Right renal cortex interstitium (tissue), 3 donors: ENCODE measurements around the gene TRIM2. TPM values are rescaled to one million over a fixed set of nuclear protein-coding genes. Genes with fewer than 3 reads are reported as not detected.

Experiments used
- DNase-seq, 3 donors: peaks; one replicate each; pipeline ENCODE4 v3.0.0-alpha.2; 2013; ENCODE audit warnings: low read depth in 3 of 3, low spot score in 2 of 3
- polyA plus RNA-seq, 3 donors: library from polyadenylated mRNA; unstranded; fragments of 120-200 nt; gene quantifications; one replicate each; pipeline ENCODE4 v1.2.1, GENCODE V29; 2013; ENCODE audit not compliant: insufficient read length in 3 of 3

Gene TRIM2
- polyA plus RNA-seq, 3 donors, result 76.5 to 80.1 (median 79.4) TPM

DNA sequence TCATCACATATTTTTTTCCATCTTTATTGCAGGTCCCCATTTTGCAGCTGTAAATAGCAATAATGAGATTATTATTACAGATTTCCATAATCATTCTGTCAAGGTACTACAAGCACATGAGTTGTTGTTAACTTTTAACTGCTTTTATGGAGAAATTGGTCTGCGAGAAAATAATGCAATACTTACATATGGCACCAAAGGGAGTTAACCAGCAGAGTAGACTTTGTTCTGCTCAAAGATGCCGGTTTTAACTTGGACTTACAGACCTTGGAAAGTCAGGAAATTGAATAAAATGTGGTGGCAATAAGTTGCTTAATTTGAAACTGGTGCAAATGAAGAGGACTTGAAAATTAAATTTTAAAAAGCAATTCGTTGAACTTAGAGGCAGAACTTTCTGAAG lies 119.8 kb downstream of the TRIM2 start:
- no peak for DNase-seq

DNA sequence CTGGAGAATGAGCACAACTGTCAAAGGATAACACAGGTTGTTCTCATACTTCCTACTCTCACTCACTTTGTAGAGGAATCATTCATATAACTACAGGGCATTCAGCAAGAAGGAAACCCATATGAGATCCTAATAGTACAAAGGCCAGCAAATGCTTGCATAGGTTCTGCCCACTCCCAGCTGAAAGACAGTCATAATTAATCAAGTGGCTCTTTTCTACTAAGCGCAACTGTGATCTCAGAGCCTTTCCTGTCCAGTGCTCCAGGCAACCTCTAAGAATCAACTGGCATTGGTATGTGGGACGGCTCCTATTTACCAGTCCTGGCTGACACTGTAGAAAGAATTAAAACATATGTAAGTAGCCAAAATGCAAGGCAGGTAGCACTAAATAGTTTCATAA lies 121.3 kb downstream of the TRIM2 start:
- DNase-seq, result no peak

DNA sequence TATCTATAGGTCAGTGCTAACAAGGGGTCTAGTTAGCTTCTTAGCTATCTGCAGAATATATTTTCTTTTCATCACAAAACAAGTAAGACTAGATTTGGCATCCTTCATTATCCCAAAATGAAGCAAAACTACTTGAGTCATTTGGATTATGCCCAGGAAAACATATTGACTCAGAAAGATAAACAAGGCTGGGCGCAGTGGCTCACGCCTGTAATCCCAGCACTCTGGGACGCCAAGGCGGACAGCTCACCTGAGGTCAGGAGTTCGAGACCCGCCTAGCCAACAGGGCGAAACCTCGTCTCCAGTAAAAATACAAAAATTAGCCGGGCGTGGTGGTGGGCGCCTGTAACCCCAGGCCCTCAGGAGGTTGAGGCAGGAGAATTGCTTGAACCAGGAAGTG lies 122.3 kb downstream of the TRIM2 start:
- DNase-seq, result no peak

DNA sequence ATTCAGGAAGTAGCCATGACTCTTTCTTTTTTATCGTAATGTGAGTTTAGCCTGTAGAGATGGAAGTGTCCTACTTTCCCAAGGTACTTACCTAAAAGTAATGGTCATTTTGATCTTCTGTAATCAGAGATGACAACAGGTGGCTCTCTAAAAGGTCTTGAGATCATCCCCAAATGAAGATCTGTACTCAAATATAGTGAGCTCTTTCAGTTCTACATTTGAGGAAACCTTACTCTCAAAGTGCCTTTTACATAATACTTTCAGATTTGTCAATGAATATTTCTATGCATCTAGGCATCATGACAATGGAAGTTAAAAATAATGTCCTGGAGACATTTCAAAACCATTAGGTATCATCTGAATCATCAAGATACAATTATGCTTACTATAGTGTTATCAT lies 123.0 kb downstream of the TRIM2 start:
- no peak for DNase-seq

DNA sequence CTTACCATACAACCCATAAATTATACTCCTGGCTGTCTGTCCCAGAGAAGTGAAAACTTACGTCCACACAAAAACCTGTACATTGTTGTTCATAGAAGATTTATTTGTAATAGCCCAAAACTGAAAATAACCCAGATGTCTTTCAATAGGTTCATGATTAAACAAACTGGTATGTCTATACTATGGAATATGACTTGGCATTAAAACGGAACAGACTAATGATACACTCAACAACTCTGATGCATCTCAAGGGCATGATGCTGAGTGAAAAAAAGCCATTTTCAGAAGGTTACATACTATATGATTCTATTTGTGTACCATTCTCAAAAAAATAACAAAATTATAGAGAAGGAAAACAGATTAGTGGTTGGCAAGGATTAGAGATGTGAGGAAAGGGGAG lies 128.7 kb downstream of the TRIM2 start:
- DNase-seq, result no peak

DNA sequence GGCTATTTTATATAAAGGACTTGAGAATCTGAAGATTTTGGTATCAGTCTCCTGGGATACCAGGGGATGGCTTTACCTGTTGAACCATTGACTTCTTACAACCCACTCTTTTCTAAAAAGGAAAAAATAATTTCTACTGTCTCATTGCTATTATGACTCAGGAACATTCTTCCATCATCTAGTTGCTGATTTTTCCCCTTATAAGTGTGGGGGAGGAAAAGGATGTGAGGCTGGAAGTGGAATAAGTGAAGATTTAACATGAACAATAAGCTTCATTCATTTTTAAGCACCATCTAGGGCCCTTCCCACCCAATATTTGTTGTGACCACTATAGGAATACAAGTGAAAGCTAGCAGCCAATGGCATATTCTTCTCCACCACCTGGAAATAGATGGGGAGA lies 129.6 kb downstream of the TRIM2 start:
- DNase-seq, result no peak

DNA sequence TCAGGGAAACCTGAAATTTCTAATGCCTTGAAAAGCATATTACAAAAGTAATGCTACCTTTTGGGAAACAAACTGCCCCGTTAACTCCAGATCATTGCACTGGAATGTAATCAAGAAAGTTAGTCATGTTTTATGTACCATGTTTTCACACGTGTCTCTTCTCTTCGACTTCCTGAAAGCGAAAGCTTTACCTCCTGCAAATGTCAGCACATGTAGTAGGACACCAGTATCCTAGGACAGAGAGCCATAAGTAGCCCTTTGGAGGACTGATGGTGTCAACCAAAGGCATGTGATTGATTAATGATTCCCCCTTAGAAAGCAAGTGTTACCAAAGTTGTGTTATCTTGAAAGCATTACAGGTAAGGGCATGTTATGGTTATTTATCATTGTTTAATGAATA lies 131.4 kb downstream of the TRIM2 start:
- DNase-seq, result no peak

DNA sequence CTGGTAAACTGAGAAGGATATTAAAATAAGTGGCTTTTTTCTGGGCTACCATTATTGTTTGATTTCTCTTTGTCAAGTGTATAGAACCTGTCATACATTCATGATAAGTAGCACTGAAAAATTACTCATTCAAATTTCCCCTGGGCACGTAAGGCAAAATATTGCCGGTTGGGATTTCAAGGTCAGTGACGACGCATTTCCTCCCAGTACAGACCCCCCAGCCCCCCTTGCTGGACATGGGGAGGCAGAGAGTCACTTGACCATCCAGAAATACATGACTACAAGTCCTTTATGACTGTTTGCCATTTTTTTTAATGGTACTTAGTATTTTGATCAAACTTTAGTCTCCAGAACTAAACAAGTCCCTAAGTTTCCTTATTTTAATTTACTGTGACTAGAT lies 133.4 kb downstream of the TRIM2 start:
- DNase-seq, result no peak

DNA sequence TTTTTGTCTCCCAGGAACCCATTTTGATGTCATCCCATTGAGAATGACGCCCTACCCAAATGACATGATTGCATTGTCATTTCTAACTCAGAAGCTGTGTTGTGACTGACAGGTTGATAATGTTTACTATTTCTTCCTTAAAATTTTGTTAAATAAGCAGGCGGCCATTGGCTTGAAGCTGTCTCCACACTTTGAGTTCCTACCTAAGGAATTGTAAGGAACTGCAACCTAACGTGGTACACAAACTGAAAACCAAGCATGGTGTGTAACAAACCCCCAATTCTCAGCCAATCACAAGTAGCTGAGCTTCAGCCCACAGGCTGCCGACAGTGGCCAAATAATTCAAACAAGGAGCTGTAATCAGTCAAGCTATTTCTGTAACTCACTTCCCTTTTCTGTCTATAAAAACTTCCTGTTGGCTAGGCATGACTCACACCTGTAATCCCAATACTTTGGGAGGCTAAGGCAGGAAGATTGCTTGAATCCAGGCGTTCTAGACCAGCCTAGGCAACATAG lies 137.4 kb downstream of the TRIM2 start:
- DNase-seq, result no peak

DNA sequence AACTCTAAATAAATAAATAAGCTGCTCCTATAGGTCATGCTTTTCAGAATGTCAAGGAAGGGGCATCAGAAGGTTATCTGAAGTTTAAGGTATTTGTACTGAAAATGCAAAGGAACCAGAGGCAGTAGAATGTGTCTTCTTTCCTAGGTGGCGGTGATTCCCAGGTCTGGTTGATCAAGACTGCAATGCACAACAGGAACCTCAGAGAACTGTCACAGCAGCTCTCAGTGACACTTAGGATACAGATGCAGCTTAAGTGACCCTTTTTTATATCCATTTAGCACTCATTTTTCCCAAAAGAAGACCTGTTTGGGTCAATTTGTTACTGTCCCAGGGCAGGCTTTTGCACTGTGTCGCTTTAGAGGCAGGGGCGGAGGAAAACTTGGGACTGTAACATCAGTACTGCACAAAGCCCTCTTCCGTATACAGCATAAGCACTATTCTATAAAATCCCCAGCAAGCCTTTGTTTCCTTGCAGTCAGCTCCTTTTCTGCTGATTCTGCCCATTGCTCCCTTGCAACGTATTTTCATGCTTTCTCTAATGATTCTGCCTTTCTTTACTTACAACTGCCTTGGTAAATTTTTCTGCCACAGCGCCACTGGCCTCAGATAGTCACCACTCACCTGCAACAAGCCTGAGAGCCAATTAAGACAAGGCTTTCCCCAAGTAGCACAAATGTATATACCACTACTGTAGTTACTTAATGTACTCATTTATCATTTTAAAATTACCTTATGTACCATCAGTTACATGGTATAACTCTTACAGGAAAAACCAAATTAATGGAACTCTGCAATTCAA lies 138.7 kb downstream of the TRIM2 start:
- DNase-seq, result no peak

DNA sequence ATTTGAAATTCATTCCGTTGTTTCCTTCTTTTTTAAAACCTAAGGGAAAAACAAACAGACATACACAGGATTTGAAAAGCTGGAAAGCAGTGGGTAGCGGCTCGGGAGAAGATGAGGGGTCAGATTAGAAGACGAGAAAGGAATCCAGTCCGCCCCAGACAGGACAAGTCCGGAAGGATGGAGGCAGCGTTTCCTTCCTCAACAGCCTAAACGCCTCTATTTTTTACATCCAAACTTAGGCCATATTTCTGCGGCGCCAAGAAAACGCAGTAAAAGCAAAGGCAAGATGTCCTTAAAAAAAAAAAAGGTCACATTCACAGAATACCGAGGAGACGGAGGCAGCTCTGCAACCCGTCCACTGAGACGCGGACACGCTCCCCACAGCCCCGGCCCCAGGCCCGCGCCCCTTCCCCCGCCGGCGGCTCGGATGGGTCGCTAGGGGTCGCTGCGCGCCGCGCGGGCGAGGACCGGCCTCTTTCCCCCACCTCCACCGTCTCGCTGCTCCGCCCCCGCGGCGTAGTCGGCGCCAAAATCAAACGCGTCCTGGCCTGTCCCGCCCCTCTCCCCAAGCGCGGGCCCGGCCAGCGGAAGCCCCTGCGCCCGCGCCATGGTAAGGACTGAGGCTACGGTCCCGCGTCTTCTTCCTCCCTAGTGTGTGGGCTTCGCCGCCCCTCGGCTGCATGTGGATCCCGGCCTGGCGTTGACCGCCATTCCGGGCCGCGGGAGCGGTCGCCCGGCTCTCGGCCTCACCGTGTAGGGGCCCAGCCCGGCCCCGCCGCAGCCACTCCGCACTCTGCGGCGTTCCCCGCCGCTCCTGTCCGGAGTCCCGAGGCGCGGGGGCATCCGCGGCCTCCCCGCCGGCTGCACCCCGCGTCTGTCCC lies 140.1 kb downstream of the TRIM2 start, which contains the start of gene MND1:
Gene MND1, plus strand, starts transcription at position 558 of the 881 bp plus-strand sequence. Its CDS starts 50 bp downstream, at position 608.
- DNase-seq, result peak; percentile 62 to 83 (median 81)

DNA sequence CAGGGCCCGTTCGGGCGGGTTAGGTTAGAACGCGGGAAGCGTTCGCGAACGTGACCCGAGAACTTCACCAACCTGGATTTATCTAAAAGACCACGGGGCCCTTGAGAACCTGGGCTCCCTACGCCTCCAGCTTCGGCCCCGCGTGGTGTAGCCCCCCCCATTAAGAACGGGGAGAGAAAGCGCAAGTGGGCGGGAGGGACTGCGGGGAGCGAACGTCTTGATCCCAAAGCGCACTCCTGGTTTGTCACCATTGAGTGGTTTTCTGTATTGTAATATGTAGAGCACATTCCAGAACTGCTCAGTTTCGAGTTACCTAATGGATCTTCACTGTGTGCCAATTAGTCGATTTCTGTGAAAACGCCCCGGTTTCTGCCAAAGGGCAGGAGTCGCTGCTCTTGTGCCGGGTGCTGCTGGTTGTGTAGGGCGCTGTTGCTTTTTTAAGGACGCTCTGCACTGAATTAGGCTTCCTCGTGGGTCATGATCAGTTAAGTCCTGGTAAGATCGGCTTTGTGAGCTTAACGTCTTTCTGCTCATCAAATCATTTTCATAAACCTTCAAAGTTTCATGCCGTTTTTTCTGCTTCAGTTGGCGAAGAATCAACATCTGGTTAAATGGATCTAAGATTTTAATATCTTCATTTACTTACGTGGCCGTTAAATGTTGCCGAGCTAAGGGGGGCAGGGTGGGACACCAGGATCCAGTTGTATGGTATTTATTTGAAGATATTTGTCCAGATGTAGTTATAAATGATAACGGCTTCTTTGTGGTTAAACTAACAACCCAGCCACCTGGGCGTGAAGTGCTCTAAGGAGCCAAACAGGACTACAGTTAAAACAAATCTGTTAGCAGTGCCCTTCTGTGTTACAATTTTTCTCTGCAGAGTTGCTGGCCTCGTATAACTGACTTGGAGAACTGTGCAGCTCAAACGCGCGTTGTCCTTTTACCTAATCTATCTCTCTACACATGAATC lies 141.1 kb downstream of the TRIM2 start:
- peak; percentile 37 to 65 (median 53) for DNase-seq

DNA sequence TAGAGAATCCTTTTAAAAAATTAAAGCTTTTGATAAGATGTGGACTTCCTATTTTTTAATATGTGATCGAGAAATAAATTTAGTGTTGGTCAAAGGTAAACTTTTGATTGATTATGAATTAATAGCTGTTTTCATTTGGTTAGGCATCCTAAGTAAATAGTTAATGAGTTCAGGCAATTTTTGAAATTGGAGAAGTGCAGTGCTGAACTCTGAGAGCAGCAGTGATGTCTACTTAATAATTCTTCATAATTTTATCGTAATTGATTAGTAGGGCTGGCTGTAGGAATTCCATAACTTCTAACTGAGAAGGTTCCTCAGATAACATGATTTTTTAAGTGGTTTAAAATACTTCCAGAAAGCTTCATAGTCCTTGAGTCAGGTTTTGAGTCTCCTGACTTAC lies 141.8 kb downstream of the TRIM2 start:
- no peak for DNase-seq

DNA sequence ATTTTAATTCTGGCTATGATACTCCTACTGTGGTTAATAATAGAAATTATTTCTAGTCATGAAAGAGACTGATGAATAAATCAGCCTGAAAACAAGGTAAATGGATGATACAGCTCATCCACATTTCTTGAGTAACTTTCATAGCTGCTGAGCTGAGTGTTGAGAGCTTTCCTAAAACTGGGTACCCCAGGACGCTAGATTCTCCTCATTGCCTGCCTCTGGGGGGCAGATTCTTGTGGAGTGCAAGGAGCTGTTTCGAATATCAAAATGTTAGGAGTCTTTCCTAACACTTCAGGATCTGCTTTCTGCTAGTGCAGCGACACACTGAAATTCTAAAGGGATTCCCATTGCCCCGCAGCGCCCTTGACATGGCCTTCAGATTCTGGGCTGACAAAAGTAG lies 142.3 kb downstream of the TRIM2 start:
- no peak for DNase-seq

DNA sequence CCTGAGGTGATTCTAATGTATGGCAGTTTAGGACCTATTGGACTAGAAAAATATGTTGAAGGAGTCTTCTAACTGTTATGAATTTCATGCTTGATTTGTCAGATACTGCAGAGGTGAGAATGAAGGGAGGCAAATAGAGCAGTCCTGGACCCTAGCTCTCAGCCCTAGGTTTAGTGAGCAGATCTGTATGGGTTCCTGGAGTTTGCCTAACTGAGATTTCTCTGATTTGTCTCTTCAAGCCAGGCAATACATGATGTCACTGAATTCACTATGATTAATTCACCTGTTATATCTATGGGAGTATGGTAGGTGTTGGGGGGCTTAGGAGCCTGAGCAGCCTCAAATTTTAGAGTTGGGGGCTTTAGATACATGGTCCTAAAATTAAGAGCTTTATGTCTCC lies 142.9 kb downstream of the TRIM2 start:
- no peak for DNase-seq

DNA sequence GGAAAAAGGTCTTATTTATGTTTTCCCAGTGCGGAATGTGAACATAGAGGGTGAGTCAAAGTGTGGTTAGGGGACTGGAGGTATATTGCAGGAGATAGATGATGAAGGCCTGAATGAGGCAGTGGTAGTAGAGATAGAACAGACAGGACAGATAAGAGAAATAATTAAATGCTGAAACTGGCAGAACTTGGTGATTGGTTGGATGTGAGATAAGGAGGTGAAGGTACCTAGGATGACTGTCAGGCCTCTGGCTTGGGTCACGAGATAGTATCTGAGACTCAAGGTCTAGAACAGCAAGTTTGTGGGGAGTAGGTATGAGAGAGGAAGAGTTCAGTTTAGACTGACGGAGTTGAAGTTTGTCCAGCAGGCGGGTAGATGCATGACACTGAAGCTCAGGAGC lies 143.8 kb downstream of the TRIM2 start:
- DNase-seq, result no peak

DNA sequence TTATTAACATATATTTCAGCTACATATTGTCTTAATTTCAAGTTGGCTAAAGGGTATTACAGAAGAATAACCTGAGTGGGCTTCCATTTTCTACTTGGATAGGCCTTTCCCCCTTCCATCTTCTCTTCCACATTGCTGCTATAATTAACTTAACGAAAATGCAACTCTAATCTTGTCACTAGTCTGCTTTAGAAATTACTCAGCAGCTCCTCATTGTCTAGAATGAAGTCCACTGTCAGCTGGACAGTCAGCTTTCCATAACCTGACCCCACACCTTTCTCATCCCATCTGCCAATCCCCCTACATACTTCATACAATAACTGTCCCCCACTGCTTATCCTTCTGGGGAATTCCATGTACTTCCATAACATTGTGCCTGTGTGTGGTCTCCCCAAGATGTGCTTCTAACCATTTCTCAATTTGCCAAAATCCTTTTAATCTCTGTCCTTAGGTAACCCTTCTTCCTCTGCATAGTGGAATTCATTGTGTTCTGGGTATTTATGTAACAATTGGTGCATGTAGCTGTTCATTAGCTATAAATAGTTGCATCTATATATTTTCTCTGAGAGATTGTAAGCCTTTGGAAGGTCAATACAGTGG lies 145.1 kb downstream of the TRIM2 start:
- no peak for DNase-seq

DNA sequence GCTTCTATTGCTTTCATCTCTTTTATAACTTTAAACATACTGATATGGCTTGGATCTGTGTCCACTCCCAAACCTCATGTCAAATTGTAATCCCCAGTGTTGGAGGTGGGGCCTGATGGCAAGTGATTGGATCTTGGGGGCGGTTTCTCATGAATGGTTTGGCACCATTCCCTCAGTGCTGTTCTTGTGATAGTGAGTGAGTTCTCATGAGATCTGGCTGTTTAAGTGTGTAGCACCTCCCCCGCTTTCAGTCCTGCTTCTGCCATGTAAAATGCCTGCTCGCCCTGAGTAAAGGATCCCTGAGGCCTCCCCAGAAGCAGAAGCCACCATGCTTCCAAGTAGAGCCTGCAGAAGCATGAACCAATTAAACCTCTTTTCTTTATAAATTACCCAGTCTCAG lies 157.9 kb downstream of the TRIM2 start:
- no peak for DNase-seq

DNA sequence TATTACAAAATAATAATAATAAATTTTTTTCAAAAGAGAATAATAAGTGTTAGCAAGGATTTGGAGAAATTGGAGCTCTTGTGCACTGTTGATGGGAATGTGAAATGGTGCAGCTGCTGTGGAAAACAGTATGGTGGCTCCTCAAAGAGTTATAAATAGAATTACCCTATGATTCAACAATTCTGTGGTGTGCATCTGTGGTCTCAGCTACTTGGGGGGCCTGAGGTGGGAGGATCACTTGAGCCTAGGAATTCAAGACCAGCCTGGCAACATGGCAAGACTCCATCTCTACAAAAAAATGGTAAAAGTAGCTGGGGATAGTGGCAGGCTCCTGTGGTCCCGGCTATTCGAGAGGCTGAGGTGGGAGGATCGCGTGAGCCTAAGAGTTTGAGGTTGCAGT lies 159.8 kb downstream of the TRIM2 start:
- DNase-seq, result no peak

DNA sequence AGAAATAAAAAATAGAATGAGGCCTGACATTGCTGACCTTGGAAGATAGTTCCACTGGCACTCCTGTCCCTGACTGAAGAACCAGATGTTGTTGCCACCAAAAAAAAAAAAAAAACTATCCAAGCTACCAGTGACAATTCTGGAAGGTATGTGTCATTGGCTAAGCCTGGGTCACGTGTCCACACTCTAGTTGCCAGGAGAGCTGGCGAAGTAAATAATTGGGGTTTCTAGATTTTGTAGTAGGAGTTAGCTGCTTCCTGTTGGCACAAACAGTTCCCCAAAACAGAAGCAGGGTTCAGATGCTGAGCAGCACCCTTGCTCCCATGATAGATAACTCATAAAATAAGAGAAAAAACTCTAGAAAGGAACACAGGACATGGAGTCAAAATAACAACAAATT lies 160.8 kb downstream of the TRIM2 start:
- no peak for DNase-seq
